GM19193 (cell line): Measurements from ENCODE around the gene NAP1L4.

Source experiments
- POLR2A ChIP-seq: IDR thresholded peaks from 4 replicates; pipeline ENCODE4 v1.6.1; 2011; ENCODE audit not compliant: insufficient read depth, insufficient read length; ENCODE audit errors: extremely low read depth

NAP1L4 gene

DNA sequence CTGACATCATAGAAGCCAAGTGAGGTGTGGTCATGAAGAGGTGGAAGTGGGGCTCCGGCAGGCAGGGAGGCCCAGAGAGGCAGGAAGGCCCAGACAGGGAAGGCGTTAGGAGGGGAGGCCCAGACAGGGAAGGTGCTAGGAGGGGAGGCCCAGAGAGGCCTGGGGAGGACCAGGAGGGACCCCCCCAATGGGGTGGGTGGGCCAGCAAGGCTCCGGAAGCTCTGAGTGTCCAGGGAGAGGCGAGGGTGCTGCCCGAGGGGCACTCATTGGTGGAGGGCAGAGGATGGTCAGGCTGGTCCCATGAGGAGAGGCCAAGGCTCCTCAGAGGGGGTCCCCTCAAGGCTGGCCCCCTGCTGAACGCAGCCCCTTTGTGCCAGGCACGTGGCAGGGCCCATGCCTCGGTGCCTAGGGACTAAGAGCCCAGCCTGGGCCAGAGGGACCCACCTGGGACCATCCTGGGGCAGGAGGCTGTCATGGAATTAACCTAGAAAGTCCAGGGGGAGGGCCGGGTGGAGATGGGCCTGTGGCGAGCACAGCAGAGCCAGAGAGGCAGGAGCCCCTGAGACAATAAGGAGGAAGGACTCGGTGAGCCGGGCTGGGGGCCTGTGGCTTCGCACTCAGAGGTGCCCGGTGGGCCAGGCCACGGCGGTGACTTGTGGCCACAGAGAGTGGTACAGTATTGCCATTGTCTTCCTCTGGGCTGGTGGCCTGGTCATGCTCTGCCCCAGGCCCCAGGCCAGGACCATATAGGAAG, 75.1 kb downstream of the NAP1L4 start:
- TF ChIP-seq POLR2A, result no peak

DNA sequence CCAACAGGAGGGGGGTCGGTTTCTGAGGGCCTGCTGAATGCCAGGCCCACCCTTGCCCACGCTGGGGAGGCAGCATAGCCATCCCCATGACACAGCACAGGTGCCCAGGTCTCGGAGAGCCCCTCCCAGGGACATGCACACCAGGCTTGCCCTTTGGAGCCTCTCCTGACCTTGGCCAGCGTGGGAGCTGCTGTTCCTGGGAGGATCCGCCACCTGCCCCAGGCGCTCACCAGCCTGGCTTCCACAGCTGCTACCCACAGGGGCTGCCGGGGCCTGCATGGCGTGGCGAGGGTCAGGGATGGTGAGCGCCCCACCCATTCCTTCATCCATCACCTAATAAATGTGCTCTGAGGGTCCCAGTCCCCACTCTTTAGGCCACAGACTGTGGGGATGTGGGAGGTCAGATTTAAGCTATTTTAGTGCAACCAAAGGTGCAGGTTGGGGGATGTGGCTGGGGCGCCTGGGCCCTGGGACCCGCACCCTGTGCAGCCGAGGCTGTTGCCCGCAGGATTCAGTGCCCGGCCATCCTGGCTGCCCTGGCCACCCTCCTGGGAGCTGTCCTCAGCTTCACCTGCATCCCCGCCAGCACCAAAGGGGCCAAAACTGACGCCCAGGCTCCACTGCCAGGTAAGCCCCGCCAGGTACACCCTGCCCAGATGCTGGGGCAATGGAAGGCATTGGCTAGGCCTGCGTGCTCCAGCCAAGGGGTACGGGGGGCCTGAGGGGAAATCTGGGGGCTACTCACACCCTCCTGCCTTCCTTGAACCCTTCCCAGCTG, 75.8 kb downstream of the NAP1L4 start:
- no peak for TF ChIP-seq POLR2A

DNA sequence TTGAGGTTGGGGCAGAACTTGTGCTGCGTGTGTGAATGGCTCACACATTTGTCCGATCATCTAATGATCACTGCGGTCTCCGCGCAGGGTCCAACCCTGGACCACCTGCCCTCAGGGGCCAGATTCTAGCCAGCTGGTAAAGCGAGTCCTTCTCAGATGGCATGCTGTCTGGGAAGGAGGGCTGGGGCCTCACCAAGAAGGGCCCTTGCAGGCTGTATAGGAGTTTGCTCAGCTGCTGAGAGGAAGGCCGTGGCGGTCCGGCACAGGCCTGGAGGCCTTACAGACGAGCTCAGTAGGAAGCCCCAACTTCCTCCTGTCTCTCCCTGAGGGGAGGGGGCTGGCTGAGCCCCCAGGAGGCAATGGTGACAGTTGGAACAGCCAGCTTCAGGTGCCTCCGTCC, 76.7 kb downstream of the NAP1L4 start:
- TF ChIP-seq POLR2A, result no peak

DNA sequence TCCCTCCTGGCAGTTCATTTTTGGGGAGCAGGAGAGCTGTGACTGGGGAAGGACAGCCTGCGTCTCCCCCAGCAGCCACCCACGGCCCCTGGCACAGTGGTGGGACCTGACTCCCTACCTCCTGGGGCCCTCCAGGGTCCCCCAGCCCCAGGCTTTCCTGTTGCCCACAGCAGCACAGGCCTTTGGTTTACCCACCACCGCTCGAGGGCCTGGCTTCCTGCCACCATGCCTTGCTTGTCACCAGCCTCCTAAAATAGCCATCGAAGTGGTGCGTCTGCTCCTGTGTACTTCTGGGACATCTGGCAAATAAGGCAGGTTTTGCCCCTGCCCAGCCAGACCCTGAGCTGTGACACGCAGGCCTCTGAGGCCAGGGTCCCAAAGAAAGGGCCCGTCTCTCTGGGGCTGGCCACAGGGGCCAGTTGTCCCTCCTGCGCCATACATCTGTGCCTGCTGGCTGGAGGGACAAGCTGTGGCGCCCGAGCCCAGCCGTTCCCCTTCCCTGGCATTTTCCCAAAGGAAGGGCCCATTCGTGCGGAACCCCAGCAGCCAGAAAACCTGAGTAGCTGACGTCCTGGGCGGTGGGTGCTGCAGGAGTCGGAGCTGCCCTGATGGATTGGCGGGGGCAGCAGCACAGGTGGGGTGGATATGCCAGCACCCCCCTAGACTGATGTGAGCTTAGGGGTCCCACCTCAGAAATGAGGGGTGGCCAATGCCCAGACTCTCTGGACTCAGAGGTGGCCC, 77.5 kb downstream of the NAP1L4 start:
- TF ChIP-seq POLR2A, result no peak

DNA sequence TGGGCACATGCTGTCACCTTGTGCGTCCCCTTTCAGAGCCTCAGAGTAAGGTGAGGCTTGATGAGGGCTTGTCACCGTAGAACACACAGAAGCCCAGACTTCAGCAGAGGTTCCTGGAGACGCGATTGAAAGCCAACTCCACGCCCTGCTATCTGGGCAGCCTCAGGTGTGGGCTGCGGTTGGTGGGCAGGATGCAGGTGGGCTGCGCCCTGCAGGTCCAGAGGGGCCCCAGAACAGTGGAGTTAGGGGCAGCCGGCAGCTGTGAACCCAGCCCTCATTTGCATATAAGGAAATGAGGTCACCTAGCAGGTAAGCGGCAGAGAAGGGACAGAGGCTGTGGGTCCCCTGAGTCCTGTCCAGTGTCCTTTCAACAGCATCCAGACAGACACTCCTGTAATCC, 78.4 kb downstream of the NAP1L4 start:
- no peak for TF ChIP-seq POLR2A

DNA sequence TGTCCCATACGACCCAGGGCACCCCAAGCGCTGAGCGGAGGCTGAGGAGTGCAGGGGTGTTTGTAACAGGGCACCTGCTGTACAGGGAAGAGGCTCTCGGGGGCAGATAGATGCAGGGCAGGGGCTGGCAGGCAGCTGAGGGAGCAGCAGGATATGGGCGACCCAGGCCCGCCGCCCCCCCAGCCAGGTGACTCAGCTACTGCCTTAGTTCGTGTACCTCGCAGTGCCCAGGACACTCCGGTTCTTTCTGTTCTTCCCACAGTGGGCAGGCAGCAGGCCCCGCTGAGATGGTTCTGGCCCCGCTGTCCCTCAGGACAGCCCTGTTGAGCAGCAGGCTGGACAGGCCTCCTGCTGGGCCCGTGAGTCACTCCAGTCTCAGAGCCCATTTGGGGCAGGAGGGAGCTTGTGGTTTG, 79.1 kb downstream of the NAP1L4 start:
- no peak for TF ChIP-seq POLR2A

DNA sequence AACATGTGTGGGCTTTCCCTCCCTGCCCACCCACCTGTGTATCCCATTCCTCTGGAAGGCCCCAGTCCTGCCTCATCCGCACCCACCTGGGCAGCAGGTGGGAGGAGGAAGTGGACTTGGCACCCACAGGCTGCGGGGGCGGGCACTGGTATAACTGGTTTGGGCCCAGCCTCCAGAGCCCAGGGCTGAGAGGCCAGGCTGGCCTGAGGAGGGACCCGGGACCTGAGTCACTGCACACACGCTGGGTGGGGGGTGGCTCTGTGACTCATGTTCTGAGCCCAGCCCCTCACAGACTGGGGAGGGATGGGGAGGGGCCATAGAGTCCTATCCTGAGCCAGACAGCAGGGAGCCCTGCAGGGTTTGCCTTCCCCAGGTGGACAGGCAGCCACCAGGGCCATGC, 79.6 kb downstream of the NAP1L4 start:
- TF ChIP-seq POLR2A, result no peak

DNA sequence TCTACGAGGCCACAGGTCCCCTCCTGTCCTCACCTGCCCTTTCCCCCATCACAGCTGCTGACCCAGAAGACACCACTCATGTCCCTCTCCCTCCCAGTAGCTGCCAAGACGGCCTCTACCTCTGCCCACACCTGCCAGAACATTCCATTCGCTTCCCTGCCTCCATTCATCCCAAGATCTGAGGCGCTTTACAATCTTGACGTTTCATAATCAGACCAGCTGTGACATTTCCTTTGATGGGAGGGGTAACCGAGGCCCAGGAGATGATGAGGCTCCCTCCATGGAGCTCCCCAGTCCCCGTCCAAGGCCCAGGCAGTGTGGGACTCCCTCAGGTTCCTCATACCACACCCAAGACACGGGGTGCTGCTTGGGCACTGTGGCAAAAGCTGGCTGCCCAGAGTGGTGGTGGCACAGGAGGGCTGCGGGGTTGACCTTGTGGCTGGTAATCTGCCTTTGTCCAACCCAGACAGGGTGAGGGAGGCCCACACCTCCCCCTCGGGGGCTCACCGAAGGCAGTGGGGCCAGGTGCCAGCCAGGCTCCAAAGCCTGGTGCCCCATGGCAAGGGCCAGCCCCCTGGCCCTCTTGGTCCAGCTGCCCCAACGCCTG, 80.2 kb downstream of the NAP1L4 start:
- TF ChIP-seq POLR2A, result no peak

DNA sequence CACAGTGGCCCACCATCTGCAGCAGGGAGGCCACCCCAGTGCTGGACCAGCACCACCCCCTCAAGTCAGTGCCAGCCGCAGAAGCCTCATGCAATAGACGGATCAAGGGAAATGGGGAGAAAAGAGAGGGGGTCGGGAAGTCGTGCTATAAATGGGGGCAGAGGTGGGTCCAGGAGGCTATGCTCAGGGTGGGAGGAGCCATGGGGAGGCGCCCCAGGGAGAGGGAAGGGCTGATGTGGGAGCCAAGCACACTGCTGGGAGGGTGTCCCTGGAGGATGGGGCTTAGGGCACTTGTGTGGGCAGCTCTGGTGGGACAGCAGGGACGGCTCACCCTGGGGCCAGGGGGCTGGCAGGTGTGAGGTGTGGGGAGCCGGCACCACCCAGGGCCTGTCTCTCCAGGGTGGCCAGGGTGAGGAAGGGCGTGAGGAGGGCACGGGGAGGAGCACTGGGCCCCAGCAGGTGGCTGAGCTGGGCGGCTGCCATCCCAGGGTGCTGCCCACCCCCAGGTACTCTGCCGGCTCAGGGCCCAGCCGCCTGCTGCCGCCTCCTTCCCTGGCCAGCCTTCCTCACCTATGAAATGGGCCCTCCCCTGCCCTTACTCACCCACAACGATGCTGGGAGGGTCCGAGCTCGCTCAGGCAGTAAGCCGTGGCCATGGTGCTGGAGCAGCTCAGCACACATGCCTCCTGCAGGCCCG, 80.9 kb downstream of the NAP1L4 start:
- TF ChIP-seq POLR2A, result no peak

DNA sequence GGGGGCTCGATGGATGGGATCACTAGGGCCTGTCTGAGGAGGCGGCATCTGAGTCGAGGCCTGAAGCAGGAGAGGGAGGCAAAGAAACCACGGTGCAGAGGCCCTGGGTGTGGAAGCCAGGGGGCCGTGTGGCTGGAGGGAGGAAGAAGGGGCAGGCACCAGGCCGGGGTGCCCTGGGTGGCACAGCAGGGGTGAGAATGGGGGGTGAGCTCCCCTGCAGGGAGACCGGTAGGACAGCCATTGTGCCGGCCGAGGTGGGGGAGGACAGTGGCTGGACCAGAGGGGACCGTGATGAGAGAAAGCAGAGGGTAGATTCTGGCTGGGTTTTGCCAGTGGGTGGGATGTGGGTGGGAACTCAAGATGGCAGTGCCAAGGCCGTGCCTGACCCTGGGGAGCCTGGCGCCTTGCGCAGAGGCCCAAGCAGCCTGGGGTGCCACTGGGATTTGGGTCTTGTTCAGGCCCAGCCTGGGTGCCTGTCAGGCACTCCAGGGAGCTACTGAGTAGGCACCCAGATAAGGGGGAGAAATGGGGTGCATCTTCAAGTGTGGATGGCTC, 81.7 kb downstream of the NAP1L4 start:
- no peak for TF ChIP-seq POLR2A

DNA sequence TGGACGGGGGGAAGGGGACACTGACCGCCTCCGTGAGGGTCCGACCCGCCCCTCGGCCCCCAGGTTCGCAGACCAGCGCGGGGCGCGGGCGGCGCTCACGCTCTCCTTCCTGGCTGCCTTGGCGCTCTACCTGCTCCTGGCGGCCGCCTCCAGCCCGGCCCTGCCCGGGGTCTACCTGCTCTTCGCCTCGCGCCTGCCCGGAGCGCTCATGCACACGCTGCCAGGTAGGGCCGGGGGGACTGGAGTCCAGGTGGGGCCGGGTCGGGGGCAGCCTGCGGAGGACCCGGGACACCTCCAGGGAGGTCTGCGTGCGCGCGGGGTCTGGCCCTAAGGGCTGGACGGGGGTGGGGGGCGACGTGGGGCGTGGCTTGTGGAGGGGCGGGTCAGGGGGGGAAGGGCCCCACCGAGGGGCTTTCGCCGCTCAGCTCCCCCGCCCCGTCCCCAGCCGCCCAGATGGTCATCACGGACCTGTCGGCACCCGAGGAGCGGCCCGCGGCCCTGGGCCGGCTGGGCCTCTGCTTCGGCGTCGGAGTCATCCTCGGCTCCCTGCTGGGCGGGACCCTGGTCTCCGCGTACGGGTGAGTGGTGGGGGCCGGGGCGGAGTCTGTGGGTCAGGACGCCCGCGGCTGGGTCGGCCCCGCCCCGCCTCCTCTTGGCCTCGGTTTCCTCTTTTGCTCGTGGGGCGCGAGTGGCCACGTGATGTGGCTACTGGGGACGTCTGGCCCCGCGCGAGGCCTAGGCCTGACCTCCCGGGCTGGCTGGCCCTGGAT, 82.8 kb downstream of the NAP1L4 start:
- no peak for TF ChIP-seq POLR2A

DNA sequence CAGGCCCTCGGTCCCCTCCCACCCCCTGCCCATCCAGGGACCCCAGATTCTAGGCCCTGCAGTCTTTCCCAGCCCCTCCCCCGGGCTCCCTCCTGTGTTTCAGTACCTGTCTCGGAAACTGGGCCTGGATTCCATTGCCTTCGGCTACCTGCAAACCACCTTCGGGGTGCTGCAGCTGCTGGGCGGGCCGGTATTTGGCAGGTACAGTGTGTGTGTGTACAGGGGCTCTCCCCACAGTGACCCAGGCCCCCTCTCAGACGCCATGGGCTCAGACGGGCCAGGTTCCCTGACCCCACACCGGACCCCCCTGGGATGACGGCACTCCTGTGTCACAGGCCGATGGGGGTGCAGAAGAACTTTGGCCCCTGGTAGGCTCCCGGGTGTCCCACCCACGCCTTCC, 84.0 kb downstream of the NAP1L4 start:
- TF ChIP-seq POLR2A, result no peak
